HG02970 (cell line): Measurements from ENCODE around the gene BPTF.
"Not testable (repeated sequence)": the region's sequence is repeated elsewhere in the genome, so short reads cannot be mapped to it uniquely, and the experiment has no call there.

Experiments used
- ATAC-seq: cut with Tn5 transposase; IDR thresholded peaks from one replicate; pipeline ENCODE4 v1.9.1; 2021; ENCODE audit warnings: mild to moderate bottlenecking, moderate library complexity, moderate number of reproducible peaks; ENCODE audit not compliant: unreplicated experiment, low FRiP score

Gene BPTF

DNA sequence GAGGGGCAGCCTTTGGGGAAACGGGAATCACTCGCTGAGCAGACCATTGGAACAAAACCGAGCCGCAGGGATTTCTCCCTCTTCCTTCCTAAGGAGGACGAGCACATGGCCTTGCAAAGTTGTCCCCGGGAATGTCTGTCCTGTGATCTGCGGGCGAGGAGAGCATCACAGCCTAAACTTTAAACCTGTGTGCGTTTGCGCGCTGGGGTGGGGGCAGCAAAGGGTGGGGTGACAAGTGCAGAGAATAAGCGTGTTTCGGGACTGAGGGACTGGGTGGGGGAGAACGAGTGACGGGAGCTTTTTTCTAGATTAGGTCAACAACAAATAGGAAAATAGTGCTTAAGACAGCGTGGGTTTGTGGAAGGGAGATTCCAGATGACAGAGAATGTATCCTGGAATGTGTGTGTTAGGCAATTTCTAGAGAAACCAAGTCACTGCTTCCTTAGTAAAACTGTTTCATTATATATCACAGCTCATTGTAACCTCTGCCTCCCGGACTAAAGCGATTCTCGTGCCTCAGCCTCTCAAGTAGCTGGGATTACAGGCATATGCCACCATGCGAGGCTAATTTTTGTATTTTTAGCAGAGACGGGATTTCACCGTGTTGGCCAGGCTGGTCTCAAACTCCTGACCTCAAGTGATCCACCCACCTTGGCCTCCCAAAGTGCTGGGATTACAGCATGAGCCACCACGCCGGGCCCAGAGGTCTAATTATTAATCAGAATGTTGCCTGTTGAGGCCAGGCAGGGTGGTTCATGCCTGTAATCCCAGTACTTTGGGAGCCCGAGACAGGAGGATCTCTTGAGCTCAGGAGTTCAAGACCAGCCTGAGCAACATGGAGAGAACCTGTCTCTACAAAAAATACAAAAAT lies 171.2 kb downstream of the BPTF start, which contains the start of gene C17orf58:
C17orf58 (minus strand) TSS at position 169 of the 871 bp plus-strand sequence. CDS start 271 bp downstream, outside the sequence.
- not testable (repeated sequence) for ATAC-seq

DNA sequence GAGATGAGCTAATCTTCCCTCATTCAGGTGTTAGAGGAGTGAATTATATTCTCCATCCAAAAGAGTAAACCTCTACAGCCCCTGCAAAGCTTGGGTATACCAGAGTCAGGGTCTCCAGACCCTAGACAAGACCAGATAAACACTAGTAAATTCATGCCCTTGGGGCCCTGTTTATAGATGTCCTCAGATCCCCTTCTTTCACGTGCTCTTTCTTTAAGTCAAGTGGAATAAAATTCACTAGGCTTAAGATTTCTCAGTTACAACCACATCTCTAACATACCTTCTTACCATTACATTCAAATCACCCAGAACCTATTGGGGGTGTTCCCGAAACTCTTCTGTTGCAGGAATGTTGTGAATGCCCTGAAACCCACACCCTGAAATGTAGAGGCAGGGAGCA lies 173.2 kb downstream of the BPTF start:
- ATAC-seq: no peak

- no peak for ATAC-seq
Measured at GRCh38 chr17:67999291-67999911, 174.1 kb downstream of the BPTF start.

DNA sequence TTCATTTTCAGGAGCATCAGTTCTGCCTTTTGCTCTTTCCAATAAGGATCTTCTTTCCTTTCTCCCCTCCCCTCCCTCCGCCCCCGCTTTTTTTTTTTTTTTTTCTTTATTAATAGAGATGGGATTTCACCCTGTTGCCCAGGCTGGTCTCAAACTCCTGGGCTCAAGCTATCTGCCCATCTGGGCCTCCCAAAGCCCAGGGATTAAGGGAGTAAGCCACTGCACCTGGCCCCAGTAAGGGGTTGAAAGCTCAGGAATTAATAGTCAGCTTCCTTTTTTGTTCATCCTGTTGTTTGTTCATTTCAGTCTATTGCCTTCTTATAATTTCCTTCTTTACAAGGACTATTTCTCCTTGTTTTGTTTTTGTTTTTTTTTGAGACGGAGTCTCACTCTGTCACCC lies 178.9 kb downstream of the BPTF start:
- ATAC-seq: no peak

DNA sequence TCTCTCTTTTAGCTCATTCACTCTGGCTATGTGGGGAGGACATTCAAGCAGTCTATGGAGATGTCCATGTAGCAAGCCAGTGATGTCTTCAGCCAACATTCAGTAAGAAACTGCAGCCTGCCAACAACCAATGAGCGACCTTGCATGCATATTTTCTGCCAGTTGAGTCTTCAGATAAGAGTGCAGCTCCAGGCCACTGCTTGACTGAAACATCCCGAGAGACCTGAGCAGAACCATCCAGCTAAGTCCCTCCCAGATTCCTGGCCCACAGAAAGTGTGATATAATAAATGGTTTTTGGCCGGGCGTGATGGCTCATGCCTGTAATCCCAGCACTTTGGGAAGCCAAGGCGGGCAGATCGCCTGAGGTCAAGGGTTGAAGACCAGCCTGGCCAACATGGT lies 181.5 kb downstream of the BPTF start:
- no peak for ATAC-seq

DNA sequence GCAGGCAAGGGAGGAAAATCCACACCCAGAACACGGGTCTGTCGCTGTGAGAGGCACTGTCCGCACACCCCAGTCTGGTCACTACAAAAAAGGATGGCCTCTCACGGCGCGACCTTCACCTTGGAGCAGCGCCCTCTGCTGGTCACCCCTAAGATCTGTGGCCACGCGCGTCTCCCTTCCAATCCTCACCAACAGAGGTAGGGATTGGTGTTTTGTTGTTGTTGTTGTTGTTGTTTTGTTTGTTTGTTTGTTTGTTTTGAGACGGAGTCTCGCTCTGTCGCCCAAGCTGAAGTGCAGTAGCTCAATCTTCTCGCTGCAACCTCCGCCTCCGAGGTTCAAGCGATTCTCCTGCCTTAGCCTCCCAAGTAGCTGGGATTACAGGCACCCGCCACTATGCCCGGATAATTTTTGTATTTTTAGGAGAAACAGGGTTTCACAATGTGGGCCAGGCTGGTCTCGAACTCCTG lies 185.9 kb downstream of the BPTF start:
- ATAC-seq: no peak

GRCh38 chr17:68013385-68013784 lies 188.1 kb downstream of the BPTF start:
- no peak for ATAC-seq

DNA sequence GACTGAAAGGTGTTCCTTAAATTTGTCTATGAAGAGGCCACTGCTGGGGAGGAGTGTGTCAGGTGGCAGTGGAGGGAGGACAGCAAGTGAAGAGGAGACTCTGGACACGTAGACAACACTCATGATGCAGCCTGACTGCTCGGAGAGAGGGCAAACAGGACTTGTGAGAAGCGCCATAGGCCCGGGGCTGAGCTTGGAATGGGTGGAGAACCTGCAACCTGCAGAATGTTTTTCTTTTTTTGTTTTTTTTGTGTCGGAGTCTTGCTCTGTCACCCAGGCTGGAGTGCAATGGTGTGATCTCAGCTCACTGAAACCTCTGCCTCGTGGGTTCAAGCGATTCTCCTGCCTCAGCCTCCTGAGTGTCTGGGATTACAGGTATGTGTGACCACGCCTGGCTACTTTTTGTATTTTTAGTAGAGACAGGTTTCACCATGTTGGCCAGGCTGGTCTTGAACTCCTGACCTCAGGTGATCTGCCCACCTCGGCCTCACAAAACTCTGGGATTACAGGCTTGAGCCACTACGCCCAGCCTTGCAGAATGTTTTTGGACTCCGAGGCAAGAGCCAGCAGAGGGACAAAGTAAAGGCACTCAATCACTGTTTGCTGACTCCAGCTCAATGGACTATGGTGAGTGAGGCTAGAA lies 189.9 kb downstream of the BPTF start:
- no peak for ATAC-seq

DNA sequence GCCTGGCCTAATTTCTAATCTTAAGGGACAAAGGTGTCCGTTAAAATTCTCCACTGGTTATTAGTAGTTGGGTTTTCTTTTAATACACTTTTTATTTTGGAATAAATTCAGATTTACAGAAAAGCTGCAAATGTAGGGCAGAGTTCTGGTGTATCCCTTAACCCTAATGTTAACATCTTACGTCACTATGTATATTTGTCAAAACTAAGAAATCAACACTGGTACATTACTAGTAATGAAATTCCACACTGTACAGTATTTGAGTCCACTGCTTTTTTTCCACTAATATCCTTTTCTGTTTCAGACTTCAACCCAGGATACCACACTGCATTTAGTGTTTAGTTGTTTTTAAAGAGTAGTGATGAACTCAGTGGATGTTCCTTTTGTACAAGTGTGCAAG lies 191.5 kb downstream of the BPTF start:
- ATAC-seq: no peak

- ATAC-seq: not testable (repeated sequence)
Measured at GRCh38 chr17:68018493-68018892, 193.2 kb downstream of the BPTF start.

DNA sequence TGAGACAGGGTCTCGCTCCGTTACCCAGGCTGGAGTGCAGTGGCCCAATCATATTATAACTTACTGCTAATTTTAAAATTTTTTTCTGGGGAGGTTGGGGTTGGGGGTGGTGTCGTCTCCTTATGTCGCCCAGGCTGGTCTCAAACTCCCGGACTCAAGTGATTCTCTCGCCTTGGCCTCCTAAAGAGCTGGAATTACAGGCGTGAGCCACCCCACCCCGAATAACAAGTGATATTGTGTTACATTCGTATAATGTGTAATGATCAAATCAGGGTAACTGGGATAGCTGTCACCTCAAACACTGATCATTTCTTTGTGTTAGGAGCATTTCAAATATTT lies 194.0 kb downstream of the BPTF start:
- no peak for ATAC-seq

- ATAC-seq: peak; percentile 90
Measured at GRCh38 chr17:68019675-68020408, 194.5 kb downstream of the BPTF start.

GRCh38 chr17:68020409-68020756 lies 195.1 kb downstream of the BPTF start:
- ATAC-seq: no peak

DNA sequence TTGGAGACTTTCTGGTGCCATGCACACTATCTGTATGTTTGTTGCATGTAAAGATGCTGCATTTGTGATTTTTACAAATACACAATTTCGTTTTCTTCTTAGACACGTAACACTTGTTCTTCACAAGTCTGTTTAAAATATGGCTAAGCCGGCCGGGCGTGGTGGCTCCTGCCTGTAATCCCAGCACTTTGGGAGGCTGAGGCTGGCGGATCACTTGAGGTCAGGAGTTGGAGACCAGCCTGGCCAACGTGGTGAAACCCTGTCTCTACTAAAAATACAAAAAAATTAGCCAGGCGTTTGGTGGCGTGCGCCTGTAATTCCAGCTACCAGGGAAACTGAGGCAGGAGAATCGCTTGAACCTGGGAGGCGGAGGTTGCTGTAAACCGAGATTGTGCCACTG lies 195.5 kb downstream of the BPTF start:
- ATAC-seq: not testable (repeated sequence)

GRCh38 chr17:68021963-68022362 lies 196.7 kb downstream of the BPTF start:
- no peak for ATAC-seq

DNA sequence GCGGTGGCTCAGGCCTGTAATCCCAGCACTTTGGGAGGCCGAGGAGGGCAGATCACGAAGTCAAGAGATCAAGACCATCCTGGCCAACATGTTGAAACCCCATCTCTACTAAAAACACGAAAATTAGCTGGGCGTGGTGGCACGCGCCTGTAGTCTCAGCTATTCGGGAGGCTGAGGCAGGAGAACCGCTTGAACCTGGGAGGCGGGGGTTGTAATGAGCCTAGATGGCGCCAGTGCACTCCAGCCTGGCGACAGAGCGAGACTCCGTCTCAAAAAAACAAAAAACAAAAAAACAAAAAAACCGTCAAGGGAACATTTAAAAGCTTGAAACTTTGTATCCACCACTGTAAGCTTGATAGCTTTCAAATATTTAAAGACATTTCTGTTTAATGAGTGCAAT lies 197.2 kb downstream of the BPTF start:
- not testable (repeated sequence) for ATAC-seq

- no peak for ATAC-seq
Measured at GRCh38 chr17:68029512-68030215, 204.4 kb downstream of the BPTF start.
